B cell (primary cell): Measurements from ENCODE around the gene RPS6KA1.

Source experiments
- CTCF ChIP-seq: fragments of 200-600 bp; IDR thresholded peaks from one replicate; pipeline ENCODE4 v1.8.0; 2022; ENCODE audit warnings: antibody characterized with exemption, mild to moderate bottlenecking
- EZH2 ChIP-seq: IDR thresholded peaks from 2 replicates; pipeline ENCODE4 v1.6.1; 2012; ENCODE audit warnings: borderline replicate concordance, low read depth, mild to moderate bottlenecking, moderate library complexity, low read length; ENCODE audit not compliant: insufficient read depth, poor library complexity, severe bottlenecking

GRCh38 chr1:26541431-26541815 lies 11.9 kb downstream of the RPS6KA1 start:
- TF ChIP-seq CTCF = no peak
- no peak for TF ChIP-seq EZH2
